IMR-90 (cell line): ENCODE measurements around the gene OR1E2. TPM values are rescaled to one million over a fixed set of nuclear protein-coding genes. Genes with fewer than 3 reads are reported as not detected.

ENCODE experiments used
- ATAC-seq: fragments of 200-7000 bp; cut with Tn5 transposase; 2 replicates; pipeline ENCODE4 v1.9.1; 2020; ENCODE audit warnings: low read depth, mild to moderate bottlenecking, moderate library complexity
- BruUV-seq: library from RNA; stranded (reverse); fragments of 400-500 nt; replicated peaks from 2 replicates; lab custom pipeline; 2021; lab: Mats Ljungman, UMichigan
- CTCF ChIA-PET: fragments of 300-600 bp; formaldehyde crosslinking; extraction: SDS; loops from one replicate; lab custom pipeline; 2021; ENCODE audit warnings: antibody characterized with exemption; lab: Yijun Ruan, JAX
- POLR2A ChIA-PET: fragments of 300-600 bp; sonication (Branson Sonifier 250); formaldehyde crosslinking; loops from one replicate; lab custom pipeline; 2022; ENCODE audit warnings: antibody characterized with exemption; ENCODE audit not compliant: unreplicated experiment; lab: Charles Lee
- DNase-seq: peaks from one replicate; pipeline ENCODE4 v3.0.0; 2013
- H2AFZ ChIP-seq: replicated peaks from 2 replicates; pipeline ENCODE3; 2013; ENCODE audit warnings: low read length, mild to moderate bottlenecking; ENCODE audit not compliant: poor library complexity
- H2AK5ac ChIP-seq: 2 replicates; pipeline ENCODE4 v1.6.1; 2013; ENCODE audit warnings: low read depth, low read length, inconsistent platforms
- H2AK9ac ChIP-seq: replicated peaks from 2 replicates; pipeline ENCODE3; 2013; ENCODE audit warnings: mild to moderate bottlenecking, low read depth, low read length, moderate library complexity; ENCODE audit not compliant: poor library complexity
- H2BK120ac ChIP-seq: 2 replicates; pipeline ENCODE4 v1.6.1; 2013; ENCODE audit warnings: low read depth, low read length, inconsistent platforms
- H2BK15ac ChIP-seq: 3 replicates; pipeline ENCODE4 v1.6.1; 2013; ENCODE audit warnings: low read depth, low read length, inconsistent platforms
- H2BK20ac ChIP-seq: 2 replicates; pipeline ENCODE4 v1.6.1; 2013; ENCODE audit warnings: low read depth, mild to moderate bottlenecking, inconsistent platforms, low read length, moderate library complexity
- H2BK5ac ChIP-seq: 2 replicates; pipeline ENCODE4 v1.6.1; 2013; ENCODE audit warnings: mild to moderate bottlenecking, low read depth, low read length, inconsistent platforms; ENCODE audit not compliant: poor library complexity, severe bottlenecking
- H3K14ac ChIP-seq: replicated peaks from 2 replicates; pipeline ENCODE4 v1.6.1; 2013; ENCODE audit warnings: low read depth, low read length, inconsistent platforms
- H3K18ac ChIP-seq: 2 replicates; pipeline ENCODE4 v1.6.1; 2013; ENCODE audit warnings: low read depth, low read length, control low read depth
- H3K23ac ChIP-seq: 2 replicates; pipeline ENCODE4 v1.6.1; 2013; ENCODE audit warnings: low read depth, low read length, inconsistent platforms
- H3K27ac ChIP-seq: 2 replicates; pipeline ENCODE4 v1.5.1; 2013; ENCODE audit warnings: mild to moderate bottlenecking, control low read depth, low read length; ENCODE audit not compliant: insufficient read depth
- H3K27me3 ChIP-seq: 2 replicates; pipeline ENCODE4 v1.6.1; 2013; ENCODE audit warnings: low read length; ENCODE audit not compliant: control insufficient read depth, insufficient read depth
- H3K36me3 ChIP-seq: 2 replicates; pipeline ENCODE4 v1.6.1; 2013; ENCODE audit warnings: low read length, mixed read lengths; ENCODE audit not compliant: control insufficient read depth, insufficient read depth
- H3K4ac ChIP-seq: 2 replicates; pipeline ENCODE4 v1.6.1; 2013; ENCODE audit warnings: low read depth, low read length, inconsistent platforms
- H3K4me1 ChIP-seq: 2 replicates; pipeline ENCODE4 v1.6.1; 2013; ENCODE audit warnings: low read length, mixed read lengths; ENCODE audit not compliant: control insufficient read depth, insufficient read depth
- H3K4me2 ChIP-seq: 2 replicates; pipeline ENCODE4 v1.6.1; 2013; ENCODE audit warnings: low read depth, mild to moderate bottlenecking, control low read depth, low read length, moderate library complexity
- H3K4me3 ChIP-seq: 2 replicates; pipeline ENCODE4 v1.5.1; 2013; ENCODE audit warnings: low read depth, mild to moderate bottlenecking, control low read depth, low read length, moderate library complexity; ENCODE audit not compliant: insufficient read depth
- H3K56ac ChIP-seq: 2 replicates; pipeline ENCODE4 v1.6.1; 2013; ENCODE audit warnings: low read length, inconsistent platforms; ENCODE audit not compliant: insufficient read depth; ENCODE audit errors: extremely low read depth
- H3K79me1 ChIP-seq, 2 experiments: 2 replicates each; pipeline ENCODE4 v1.6.1; 2013; ENCODE audit warnings: low read length in 2 of 2, inconsistent platforms in 1 of 2, low read depth in 1 of 2
- H3K9ac ChIP-seq: 2 replicates; pipeline ENCODE4 v1.6.1; 2013; ENCODE audit warnings: low read depth, low read length, control low read depth
- H3K9me1 ChIP-seq: 2 replicates; pipeline ENCODE4 v1.6.1; 2013; ENCODE audit warnings: low read length, inconsistent platforms; ENCODE audit not compliant: insufficient read depth
- H3K9me3 ChIP-seq: 2 replicates; pipeline ENCODE4 v1.6.1; 2013; ENCODE audit warnings: low read length; ENCODE audit not compliant: control insufficient read depth, insufficient read depth
- H4K20me1 ChIP-seq: 2 replicates; pipeline ENCODE4 v1.6.1; 2013; ENCODE audit warnings: low read length, inconsistent platforms; ENCODE audit not compliant: insufficient read depth
- H4K5ac ChIP-seq: 2 replicates; pipeline ENCODE4 v1.6.1; 2013; ENCODE audit warnings: mild to moderate bottlenecking, low read depth, low read length, control low read depth
- H4K8ac ChIP-seq, 2 experiments: 2 replicates each; pipeline ENCODE4 v1.6.1; 2013; ENCODE audit warnings: low read depth in 2 of 2, low read length in 2 of 2, control low read depth in 1 of 2, inconsistent platforms in 1 of 2
- H4K91ac ChIP-seq: 2 replicates; pipeline ENCODE4 v1.6.1; 2013; ENCODE audit warnings: low read depth, low read length, inconsistent platforms; ENCODE audit not compliant: insufficient read depth
- BHLHE40 ChIP-seq: fragments of 150-350 bp; IDR thresholded peaks from 2 replicates; pipeline ENCODE4 v1.6.1; 2016; ENCODE audit warnings: mild to moderate bottlenecking, low read depth, low read length
- CEBPB ChIP-seq: IDR thresholded peaks from 2 replicates; pipeline ENCODE4 v1.6.1; 2012; ENCODE audit warnings: low read depth, low read length, improper control_type of control experiment
- CHD1 ChIP-seq: IDR thresholded peaks from 2 replicates; pipeline ENCODE4 v1.6.1; 2012; ENCODE audit warnings: low read depth, low read length, improper control_type of control experiment
- CTCF ChIP-seq: conservative IDR thresholded peaks from 2 replicates; pipeline ENCODE4 v1.5.1; 2012; ENCODE audit warnings: mild to moderate bottlenecking, low read depth, low read length, improper control_type of control experiment
- ELK1 ChIP-seq: fragments of 150-350 bp; IDR thresholded peaks from 2 replicates; pipeline ENCODE4 v1.6.1; 2016; ENCODE audit warnings: low read depth, mild to moderate bottlenecking, low read length, moderate library complexity, borderline replicate concordance
- FOS ChIP-seq: fragments of 150-350 bp; IDR thresholded peaks from 2 replicates; pipeline ENCODE4 v1.6.1; 2016; ENCODE audit warnings: low read depth, low read length
- MAFK ChIP-seq: IDR thresholded peaks from 2 replicates; pipeline ENCODE4 v1.6.1; 2012; ENCODE audit warnings: low read depth, low read length, improper control_type of control experiment
- MXI1 ChIP-seq: IDR thresholded peaks from 2 replicates; pipeline ENCODE4 v1.6.1; 2012; ENCODE audit warnings: low read depth, mild to moderate bottlenecking, low read length, moderate library complexity, borderline replicate concordance
- NFE2L2 ChIP-seq: fragments of 150-350 bp; IDR thresholded peaks from 2 replicates; pipeline ENCODE4 v1.6.1; 2016; ENCODE audit warnings: low read depth, mild to moderate bottlenecking, low read length
- POLR2A ChIP-seq: IDR thresholded peaks from 2 replicates; pipeline ENCODE4 v1.6.1; 2012; ENCODE audit warnings: mild to moderate bottlenecking, low read depth, low read length
- RAD21 ChIP-seq: IDR thresholded peaks from 2 replicates; pipeline ENCODE4 v1.6.1; 2012; ENCODE audit warnings: low read length, improper control_type of control experiment
- RCOR1 ChIP-seq: IDR thresholded peaks from 2 replicates; pipeline ENCODE4 v1.6.1; 2012; ENCODE audit warnings: mild to moderate bottlenecking, low read length, improper control_type of control experiment; ENCODE audit not compliant: insufficient replicate concordance
- SMC3 ChIP-seq: fragments of 150-350 bp; IDR thresholded peaks from 2 replicates; pipeline ENCODE4 v1.6.1; 2016; ENCODE audit warnings: low read depth, mild to moderate bottlenecking, antibody characterized with exemption, low read length, moderate library complexity
- WGBS, 2 experiments: methylation state at CpG; one replicate each; pipeline versions ENCODE4 v1.1.5 to v1.1.7; 2013; ENCODE audit warnings: missing lambda C conversion rate in 2 of 2; ENCODE audit not compliant: insufficient read length in 1 of 2; ENCODE audit errors: extremely low coverage in 2 of 2; 5-methylcytosine and 5-hydroxymethylcytosine counted together
- dilution Hi-C: fragments of 300-500 bp; cut with HindIII; formaldehyde crosslinking; loops from one replicate; pipeline ENCODE4 v1.14.3; 2018; ENCODE audit warnings: low sequenced_read_pairs; ENCODE audit not compliant: unreplicated experiment
- in situ Hi-C: fragments of 300-500 bp; cut with MboI; formaldehyde crosslinking; loops from 3 replicates; pipeline ENCODE4 v1.14.3; 2019; ENCODE audit warnings: low sequenced_read_pairs, inconsistent platforms, mixed read lengths
- intact Hi-C: fragments of 100-400 bp; cut with micrococcal nuclease; formaldehyde crosslinking; loops from 2 replicates; pipeline ENCODE4 v1.10.0; 2022
- polyA plus RNA-seq, 3 experiments: library from polyadenylated mRNA; depleted of rRNA; stranded (reverse); fragments of >200 nt; gene quantifications; 2 replicates each; pipeline ENCODE4 v1.2.3, GENCODE V29; 2012; ENCODE audit warnings: low replicate concordance in 1 of 3
- total RNA-seq: library from RNA; depleted of rRNA; stranded (reverse); fragments of >200 nt; gene quantifications from 2 replicates; pipeline ENCODE4 v1.2.3, GENCODE V29; 2012

The OR1E2 gene
- total and polyA plus RNA-seq, 2 of the 4 experiments (the other 2 are of a cell fraction), result not detected

GRCh38 chr17:3389791-3390190 lies 43.9 kb downstream of the OR1E2 start:
- Histone ChIP-seq H3K79me1 (no peaks in the 10 kb centered on the region), H4K91ac (no peak overlapping the region), H4K8ac (no peak overlapping the region), H3K27me3 (no peaks in the 10 kb centered on the region), H3K9ac (no peak overlapping the region), H3K14ac (no peak overlapping the region), H2AK9ac (no peak overlapping the region), H3K4me1 (no peaks in the 10 kb centered on the region), H3K4me3 (no peak overlapping the region), H3K4me2 (no peak overlapping the region), H3K18ac (no peak overlapping the region), H3K9me1 (no peaks in the 10 kb centered on the region), H3K4ac (no peak overlapping the region), H2BK20ac (no peak overlapping the region), H2BK15ac (no peak overlapping the region), H3K23ac (no peak overlapping the region), H2BK120ac (no peak overlapping the region), H3K27ac (no peak overlapping the region), H3K56ac (no peak overlapping the region), H2AK5ac (no peak overlapping the region), H2AFZ (no peak overlapping the region), H2BK5ac (no peak overlapping the region), H3K9me3 (peaks cover 8% of the 10 kb centered on the region), H4K5ac (no peak overlapping the region), H3K36me3 (no peaks in the 10 kb centered on the region), H4K20me1 (no peaks in the 10 kb centered on the region)
- ChIA-PET POLR2A (no interaction called here), CTCF (no interaction called here)
- 0% methylated on average over 1 of the region's 4 CpGs; no CpG with 5 or more reads in 1 of the 2 experiments for WGBS, 2 experiments
- intact Hi-C loops (no loop called here), dilution Hi-C loops (no loop called here), in situ Hi-C loops (no loop called here)
- ATAC-seq (no peak), DNase-seq (no peak)
- BruUV-seq, result no TSS peak
- no peak for TF ChIP-seq RAD21
- TF ChIP-seq MAFK, result no peak
- TF ChIP-seq CTCF, result no peak
- no peak for TF ChIP-seq MXI1
- no peak for TF ChIP-seq CHD1
- TF ChIP-seq CEBPB, result no peak
- TF ChIP-seq SMC3, result no peak
- TF ChIP-seq NFE2L2, result no peak
- no peak for TF ChIP-seq RCOR1
- no peak for TF ChIP-seq ELK1
- TF ChIP-seq POLR2A, result no peak
- no peak for TF ChIP-seq FOS
- TF ChIP-seq BHLHE40, result no peak
